IMR-90 (cell line): ENCODE measurements around the gene TBC1D16. TPM values are rescaled to one million over a fixed set of nuclear protein-coding genes. Genes with fewer than 3 reads are reported as not detected.

Experiments
- ATAC-seq: fragments of 200-7000 bp; cut with Tn5 transposase; 2 replicates; pipeline ENCODE4 v1.9.1; 2020; ENCODE audit warnings: low read depth, mild to moderate bottlenecking, moderate library complexity
- BruUV-seq: library from RNA; stranded (reverse); fragments of 400-500 nt; replicated peaks from 2 replicates; lab custom pipeline; 2021; lab: Mats Ljungman, UMichigan
- CTCF ChIA-PET: fragments of 300-600 bp; formaldehyde crosslinking; extraction: SDS; loops from one replicate; lab custom pipeline; 2021; ENCODE audit warnings: antibody characterized with exemption; lab: Yijun Ruan, JAX
- POLR2A ChIA-PET: fragments of 300-600 bp; sonication (Branson Sonifier 250); formaldehyde crosslinking; loops from one replicate; lab custom pipeline; 2022; ENCODE audit warnings: antibody characterized with exemption; ENCODE audit not compliant: unreplicated experiment; lab: Charles Lee
- DNase-seq: peaks from one replicate; pipeline ENCODE4 v3.0.0; 2013
- H2AFZ ChIP-seq: replicated peaks from 2 replicates; pipeline ENCODE3; 2013; ENCODE audit warnings: low read length, mild to moderate bottlenecking; ENCODE audit not compliant: poor library complexity
- H2AK5ac ChIP-seq: 2 replicates; pipeline ENCODE4 v1.6.1; 2013; ENCODE audit warnings: low read depth, low read length, inconsistent platforms
- H2AK9ac ChIP-seq: replicated peaks from 2 replicates; pipeline ENCODE3; 2013; ENCODE audit warnings: mild to moderate bottlenecking, low read depth, low read length, moderate library complexity; ENCODE audit not compliant: poor library complexity
- H2BK120ac ChIP-seq: 2 replicates; pipeline ENCODE4 v1.6.1; 2013; ENCODE audit warnings: low read depth, low read length, inconsistent platforms
- H2BK15ac ChIP-seq: 3 replicates; pipeline ENCODE4 v1.6.1; 2013; ENCODE audit warnings: low read depth, low read length, inconsistent platforms
- H2BK20ac ChIP-seq: 2 replicates; pipeline ENCODE4 v1.6.1; 2013; ENCODE audit warnings: low read depth, mild to moderate bottlenecking, inconsistent platforms, low read length, moderate library complexity
- H2BK5ac ChIP-seq: 2 replicates; pipeline ENCODE4 v1.6.1; 2013; ENCODE audit warnings: mild to moderate bottlenecking, low read depth, low read length, inconsistent platforms; ENCODE audit not compliant: poor library complexity, severe bottlenecking
- H3K14ac ChIP-seq: replicated peaks from 2 replicates; pipeline ENCODE4 v1.6.1; 2013; ENCODE audit warnings: low read depth, low read length, inconsistent platforms
- H3K18ac ChIP-seq: 2 replicates; pipeline ENCODE4 v1.6.1; 2013; ENCODE audit warnings: low read depth, low read length, control low read depth
- H3K23ac ChIP-seq: 2 replicates; pipeline ENCODE4 v1.6.1; 2013; ENCODE audit warnings: low read depth, low read length, inconsistent platforms
- H3K27ac ChIP-seq: 2 replicates; pipeline ENCODE4 v1.5.1; 2013; ENCODE audit warnings: mild to moderate bottlenecking, control low read depth, low read length; ENCODE audit not compliant: insufficient read depth
- H3K27me3 ChIP-seq: 2 replicates; pipeline ENCODE4 v1.6.1; 2013; ENCODE audit warnings: low read length; ENCODE audit not compliant: control insufficient read depth, insufficient read depth
- H3K36me3 ChIP-seq: 2 replicates; pipeline ENCODE4 v1.6.1; 2013; ENCODE audit warnings: low read length, mixed read lengths; ENCODE audit not compliant: control insufficient read depth, insufficient read depth
- H3K4ac ChIP-seq: 2 replicates; pipeline ENCODE4 v1.6.1; 2013; ENCODE audit warnings: low read depth, low read length, inconsistent platforms
- H3K4me1 ChIP-seq: 2 replicates; pipeline ENCODE4 v1.6.1; 2013; ENCODE audit warnings: low read length, mixed read lengths; ENCODE audit not compliant: control insufficient read depth, insufficient read depth
- H3K4me2 ChIP-seq: 2 replicates; pipeline ENCODE4 v1.6.1; 2013; ENCODE audit warnings: low read depth, mild to moderate bottlenecking, control low read depth, low read length, moderate library complexity
- H3K4me3 ChIP-seq: 2 replicates; pipeline ENCODE4 v1.5.1; 2013; ENCODE audit warnings: low read depth, mild to moderate bottlenecking, control low read depth, low read length, moderate library complexity; ENCODE audit not compliant: insufficient read depth
- H3K56ac ChIP-seq: 2 replicates; pipeline ENCODE4 v1.6.1; 2013; ENCODE audit warnings: low read length, inconsistent platforms; ENCODE audit not compliant: insufficient read depth; ENCODE audit errors: extremely low read depth
- H3K79me1 ChIP-seq, 2 experiments: 2 replicates each; pipeline ENCODE4 v1.6.1; 2013; ENCODE audit warnings: low read length in 2 of 2, inconsistent platforms in 1 of 2, low read depth in 1 of 2
- H3K9ac ChIP-seq: 2 replicates; pipeline ENCODE4 v1.6.1; 2013; ENCODE audit warnings: low read depth, low read length, control low read depth
- H3K9me1 ChIP-seq: 2 replicates; pipeline ENCODE4 v1.6.1; 2013; ENCODE audit warnings: low read length, inconsistent platforms; ENCODE audit not compliant: insufficient read depth
- H3K9me3 ChIP-seq: 2 replicates; pipeline ENCODE4 v1.6.1; 2013; ENCODE audit warnings: low read length; ENCODE audit not compliant: control insufficient read depth, insufficient read depth
- H4K20me1 ChIP-seq: 2 replicates; pipeline ENCODE4 v1.6.1; 2013; ENCODE audit warnings: low read length, inconsistent platforms; ENCODE audit not compliant: insufficient read depth
- H4K5ac ChIP-seq: 2 replicates; pipeline ENCODE4 v1.6.1; 2013; ENCODE audit warnings: mild to moderate bottlenecking, low read depth, low read length, control low read depth
- H4K8ac ChIP-seq, 2 experiments: 2 replicates each; pipeline ENCODE4 v1.6.1; 2013; ENCODE audit warnings: low read depth in 2 of 2, low read length in 2 of 2, control low read depth in 1 of 2, inconsistent platforms in 1 of 2
- H4K91ac ChIP-seq: 2 replicates; pipeline ENCODE4 v1.6.1; 2013; ENCODE audit warnings: low read depth, low read length, inconsistent platforms; ENCODE audit not compliant: insufficient read depth
- BHLHE40 ChIP-seq: fragments of 150-350 bp; IDR thresholded peaks from 2 replicates; pipeline ENCODE4 v1.6.1; 2016; ENCODE audit warnings: mild to moderate bottlenecking, low read depth, low read length
- CEBPB ChIP-seq: IDR thresholded peaks from 2 replicates; pipeline ENCODE4 v1.6.1; 2012; ENCODE audit warnings: low read depth, low read length, improper control_type of control experiment
- CHD1 ChIP-seq: IDR thresholded peaks from 2 replicates; pipeline ENCODE4 v1.6.1; 2012; ENCODE audit warnings: low read depth, low read length, improper control_type of control experiment
- MAFK ChIP-seq: IDR thresholded peaks from 2 replicates; pipeline ENCODE4 v1.6.1; 2012; ENCODE audit warnings: low read depth, low read length, improper control_type of control experiment
- MAZ ChIP-seq: IDR thresholded peaks from 2 replicates; pipeline ENCODE4 v1.6.1; 2012; ENCODE audit warnings: low read depth, mild to moderate bottlenecking, low read length, improper control_type of control experiment, moderate library complexity, borderline replicate concordance
- NFE2L2 ChIP-seq: fragments of 150-350 bp; IDR thresholded peaks from 2 replicates; pipeline ENCODE4 v1.6.1; 2016; ENCODE audit warnings: low read depth, mild to moderate bottlenecking, low read length
- POLR2A ChIP-seq: IDR thresholded peaks from 2 replicates; pipeline ENCODE4 v1.6.1; 2012; ENCODE audit warnings: mild to moderate bottlenecking, low read depth, low read length
- RAD21 ChIP-seq: IDR thresholded peaks from 2 replicates; pipeline ENCODE4 v1.6.1; 2012; ENCODE audit warnings: low read length, improper control_type of control experiment
- RCOR1 ChIP-seq: IDR thresholded peaks from 2 replicates; pipeline ENCODE4 v1.6.1; 2012; ENCODE audit warnings: mild to moderate bottlenecking, low read length, improper control_type of control experiment; ENCODE audit not compliant: insufficient replicate concordance
- RFX5 ChIP-seq: IDR thresholded peaks from 2 replicates; pipeline ENCODE4 v1.8.0; 2012; ENCODE audit warnings: low read depth, mild to moderate bottlenecking, low read length, moderate library complexity
- WGBS, 2 experiments: methylation state at CpG; one replicate each; pipeline versions ENCODE4 v1.1.5 to v1.1.7; 2013; ENCODE audit warnings: missing lambda C conversion rate in 2 of 2; ENCODE audit not compliant: insufficient read length in 1 of 2; ENCODE audit errors: extremely low coverage in 2 of 2; 5-methylcytosine and 5-hydroxymethylcytosine counted together
- dilution Hi-C: fragments of 300-500 bp; cut with HindIII; formaldehyde crosslinking; loops from one replicate; pipeline ENCODE4 v1.14.3; 2018; ENCODE audit warnings: low sequenced_read_pairs; ENCODE audit not compliant: unreplicated experiment
- in situ Hi-C: fragments of 300-500 bp; cut with MboI; formaldehyde crosslinking; loops from 3 replicates; pipeline ENCODE4 v1.14.3; 2019; ENCODE audit warnings: low sequenced_read_pairs, inconsistent platforms, mixed read lengths
- intact Hi-C: fragments of 100-400 bp; cut with micrococcal nuclease; formaldehyde crosslinking; loops from 2 replicates; pipeline ENCODE4 v1.10.0; 2022
- polyA plus RNA-seq, 3 experiments: library from polyadenylated mRNA; depleted of rRNA; stranded (reverse); fragments of >200 nt; gene quantifications; 2 replicates each; pipeline ENCODE4 v1.2.3, GENCODE V29; 2012; ENCODE audit warnings: low replicate concordance in 1 of 3
- total RNA-seq: library from RNA; depleted of rRNA; stranded (reverse); fragments of >200 nt; gene quantifications from 2 replicates; pipeline ENCODE4 v1.2.3, GENCODE V29; 2012
- TF ChIP-seq, protein P1 (sequence below): fragments of 150-350 bp; IDR thresholded peaks from 2 replicates; pipeline ENCODE4 v1.6.1; 2016; ENCODE audit warnings: low read depth, mild to moderate bottlenecking, low read length, moderate library complexity, borderline replicate concordance
- TF ChIP-seq, protein P2 (sequence below): fragments of 150-350 bp; IDR thresholded peaks from 2 replicates; pipeline ENCODE4 v1.6.1; 2017; ENCODE audit warnings: mild to moderate bottlenecking, antibody characterized with exemption, low read length, low read depth
- TF ChIP-seq, protein P3 (sequence below): conservative IDR thresholded peaks from 2 replicates; pipeline ENCODE4 v1.5.1; 2012; ENCODE audit warnings: mild to moderate bottlenecking, low read depth, low read length, improper control_type of control experiment

The TBC1D16 gene
- total and polyA plus RNA-seq, 2 of the 4 experiments (the other 2 are of a cell fraction), result 10.1 to 16.7 TPM

DNA sequence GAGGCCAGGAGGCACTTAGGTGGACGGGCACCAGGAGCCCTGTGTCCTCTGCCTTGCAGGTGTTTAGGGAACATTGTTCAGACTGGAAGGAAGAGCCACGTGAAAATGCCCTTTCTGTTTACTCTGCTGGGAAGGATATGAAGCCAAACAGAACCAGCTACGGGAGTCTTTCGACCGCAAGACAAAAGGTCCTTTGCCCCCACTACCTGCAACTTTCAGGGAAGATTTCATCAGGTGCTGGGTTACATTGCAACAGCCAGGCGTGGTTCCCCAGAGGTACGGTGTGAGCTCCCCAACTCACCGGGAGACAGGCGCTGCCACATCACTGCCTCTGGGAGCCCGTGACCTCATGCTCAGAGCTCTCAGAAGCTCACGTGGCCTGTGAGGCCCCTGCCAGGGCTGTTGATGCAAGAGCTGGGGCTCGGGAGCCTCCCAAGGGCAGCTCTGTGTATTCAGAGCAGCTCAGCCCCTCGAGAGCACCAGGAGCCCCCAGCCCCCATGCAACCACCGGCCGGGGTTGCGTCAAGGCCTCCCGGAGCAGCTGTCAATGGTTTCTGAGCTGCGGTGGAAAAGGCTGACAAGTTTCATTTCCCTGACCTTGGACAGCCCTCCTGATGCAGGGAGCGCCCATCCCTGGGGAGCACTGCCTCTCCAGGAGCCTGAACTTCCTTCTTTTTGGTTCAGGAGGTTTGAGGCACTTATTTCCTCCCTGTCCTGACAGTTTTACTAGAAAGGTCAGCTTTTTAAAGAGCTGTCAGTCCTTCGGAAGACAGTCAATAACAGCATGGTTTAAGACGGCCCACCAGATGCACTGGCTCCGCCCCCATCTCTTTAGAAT is 42.1 kb downstream of the TBC1D16 start:
- H3K9ac ChIP-seq, result peak overlapping the region; percentile 47
- H2BK120ac ChIP-seq, result peak overlapping the region; percentile 96
- H3K27me3 ChIP-seq, result no peaks in the 10 kb centered on the region
- peak overlapping the region; percentile 100 for H2AK5ac ChIP-seq
- H3K18ac ChIP-seq, result peak overlapping the region; percentile 81
- H3K4me3 ChIP-seq, result no peak overlapping the region
- H4K91ac ChIP-seq, result peak overlapping the region; percentile 98
- H2AFZ ChIP-seq, result peak overlapping the region; percentile 93
- in situ Hi-C loops (no loop called here), intact Hi-C loops (loop anchor here (2.0 to 5.0 kb wide), 3 partner anchors 201 to 601 kb away; no protein-coding TSS in a partner anchor), dilution Hi-C loops (no loop called here)
- POLR2A ChIA-PET, result interaction anchor here (0.8 kb wide), 1 partner anchor 146 kb away, joined by 3 read pairs; no protein-coding TSS in a partner anchor
- no peaks in the 10 kb centered on the region for H3K9me3 ChIP-seq
- H3K4ac ChIP-seq, result peak overlapping the region; percentile 99
- H3K4me2 ChIP-seq, result peak overlapping the region; percentile 50
- 0 out of 2 replicates have a peak, but pooled peaks cover 2% of the 10 kb centered on the region for H3K36me3 ChIP-seq
- peaks cover 26% of the 10 kb centered on the region for H3K4me1 ChIP-seq
- peak overlapping the region; percentile 98 for H3K23ac ChIP-seq
- CTCF ChIA-PET, result interaction anchor here (0.6 to 2.5 kb wide), 6 partner anchors 9 to 154 kb away, joined by 3 to 12 read pairs (median 3); partner anchors contain the start of genes CBX4 and GAA
- 61% methylated on average over 7 of the region's 22 CpGs; no CpG with 5 or more reads in 1 of the 2 experiments for WGBS, 2 experiments
- H2BK20ac ChIP-seq, result peak overlapping the region; percentile 99
- BruUV-seq, result no TSS peak
- peak overlapping the region; percentile 99; the same call in 2 of the 3 replicates for H2BK15ac ChIP-seq
- H3K9me1 ChIP-seq, result peaks cover 15% of the 10 kb centered on the region
- peak overlapping the region; percentile 73 to 96; a peak in 3 of 4 replicates for H4K8ac ChIP-seq
- H4K5ac ChIP-seq, result peak overlapping the region; percentile 75
- H3K14ac ChIP-seq, result peak overlapping the region; percentile 98
- H3K79me1 ChIP-seq, result peaks cover 2 to 25% of the 10 kb centered on the region in 2 experiments; a peak in 3 of 4 replicates
- H4K20me1 ChIP-seq, result peaks cover 6% of the 10 kb centered on the region; the same call in 1 of the 2 replicates
- H2AK9ac ChIP-seq, result peak overlapping the region; percentile 96
- DNase-seq, result peak; percentile 94
- ATAC-seq, result peak; percentile 72
- peak overlapping the region; percentile 30 for H2BK5ac ChIP-seq
- H3K56ac ChIP-seq, result peak overlapping the region; percentile 47; the same call in 1 of the 2 replicates
- peak overlapping the region; percentile 71 for H3K27ac ChIP-seq
- TF ChIP-seq CEBPB (peak; percentile 95), MAFK (no peak), POLR2A (no peak; the same call in 1 of the 2 replicates), MAZ (peak; percentile 76; the same call in 1 of the 2 replicates), RFX5 (no peak), CHD1 (no peak), BHLHE40 (peak; percentile 94), RCOR1 (no peak), RAD21 (no peak), NFE2L2 (no peak)
- TF ChIP-seq, protein P1, sequence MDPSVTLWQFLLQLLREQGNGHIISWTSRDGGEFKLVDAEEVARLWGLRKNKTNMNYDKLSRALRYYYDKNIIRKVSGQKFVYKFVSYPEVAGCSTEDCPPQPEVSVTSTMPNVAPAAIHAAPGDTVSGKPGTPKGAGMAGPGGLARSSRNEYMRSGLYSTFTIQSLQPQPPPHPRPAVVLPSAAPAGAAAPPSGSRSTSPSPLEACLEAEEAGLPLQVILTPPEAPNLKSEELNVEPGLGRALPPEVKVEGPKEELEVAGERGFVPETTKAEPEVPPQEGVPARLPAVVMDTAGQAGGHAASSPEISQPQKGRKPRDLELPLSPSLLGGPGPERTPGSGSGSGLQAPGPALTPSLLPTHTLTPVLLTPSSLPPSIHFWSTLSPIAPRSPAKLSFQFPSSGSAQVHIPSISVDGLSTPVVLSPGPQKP, result no peak
- TF ChIP-seq, protein P2, sequence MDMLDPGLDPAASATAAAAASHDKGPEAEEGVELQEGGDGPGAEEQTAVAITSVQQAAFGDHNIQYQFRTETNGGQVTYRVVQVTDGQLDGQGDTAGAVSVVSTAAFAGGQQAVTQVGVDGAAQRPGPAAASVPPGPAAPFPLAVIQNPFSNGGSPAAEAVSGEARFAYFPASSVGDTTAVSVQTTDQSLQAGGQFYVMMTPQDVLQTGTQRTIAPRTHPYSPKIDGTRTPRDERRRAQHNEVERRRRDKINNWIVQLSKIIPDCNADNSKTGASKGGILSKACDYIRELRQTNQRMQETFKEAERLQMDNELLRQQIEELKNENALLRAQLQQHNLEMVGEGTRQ, result peak; percentile 94
- TF ChIP-seq, protein P3, sequence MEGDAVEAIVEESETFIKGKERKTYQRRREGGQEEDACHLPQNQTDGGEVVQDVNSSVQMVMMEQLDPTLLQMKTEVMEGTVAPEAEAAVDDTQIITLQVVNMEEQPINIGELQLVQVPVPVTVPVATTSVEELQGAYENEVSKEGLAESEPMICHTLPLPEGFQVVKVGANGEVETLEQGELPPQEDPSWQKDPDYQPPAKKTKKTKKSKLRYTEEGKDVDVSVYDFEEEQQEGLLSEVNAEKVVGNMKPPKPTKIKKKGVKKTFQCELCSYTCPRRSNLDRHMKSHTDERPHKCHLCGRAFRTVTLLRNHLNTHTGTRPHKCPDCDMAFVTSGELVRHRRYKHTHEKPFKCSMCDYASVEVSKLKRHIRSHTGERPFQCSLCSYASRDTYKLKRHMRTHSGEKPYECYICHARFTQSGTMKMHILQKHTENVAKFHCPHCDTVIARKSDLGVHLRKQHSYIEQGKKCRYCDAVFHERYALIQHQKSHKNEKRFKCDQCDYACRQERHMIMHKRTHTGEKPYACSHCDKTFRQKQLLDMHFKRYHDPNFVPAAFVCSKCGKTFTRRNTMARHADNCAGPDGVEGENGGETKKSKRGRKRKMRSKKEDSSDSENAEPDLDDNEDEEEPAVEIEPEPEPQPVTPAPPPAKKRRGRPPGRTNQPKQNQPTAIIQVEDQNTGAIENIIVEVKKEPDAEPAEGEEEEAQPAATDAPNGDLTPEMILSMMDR, result no peak
